GM18861 (cell line): Measurements from ENCODE around the gene MRPS7.
"Not testable (repeated sequence)": the region's sequence is repeated elsewhere in the genome, so short reads cannot be mapped to it uniquely, and the experiment has no call there.

ENCODE experiments used
- ATAC-seq: cut with Tn5 transposase; IDR thresholded peaks from one replicate; pipeline ENCODE4 v1.9.1; 2021; ENCODE audit not compliant: unreplicated experiment

MRPS7 gene

DNA sequence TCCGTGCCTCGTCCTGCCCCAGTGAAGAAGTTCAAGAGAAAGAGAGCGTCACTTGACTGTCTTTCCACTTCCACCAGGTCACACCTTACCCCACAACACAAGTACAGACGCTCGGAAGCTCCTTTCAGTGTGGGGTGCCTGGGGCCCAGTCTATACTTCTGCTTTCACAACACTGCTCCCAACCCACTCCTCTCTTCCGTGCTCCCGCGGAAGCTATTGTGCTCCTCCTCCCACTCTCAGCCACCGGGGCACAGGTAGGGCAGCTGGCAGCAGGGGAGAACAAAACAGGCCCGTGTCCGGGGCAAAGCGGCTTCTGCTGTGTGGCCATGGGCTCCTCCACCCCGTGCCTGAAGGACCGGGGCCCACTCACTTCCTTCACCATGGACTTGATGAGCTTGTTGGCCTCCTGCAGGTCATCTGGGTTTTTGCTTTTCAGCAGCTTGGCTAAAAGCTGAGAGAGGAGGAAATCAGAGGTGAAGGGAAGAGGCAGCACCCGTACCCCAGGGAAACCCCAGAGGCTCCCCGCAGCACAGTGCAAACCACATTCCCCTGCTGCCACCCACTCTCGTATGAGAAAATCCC lies 19.1 kb upstream of the MRPS7 start:
- ATAC-seq, result no peak

- ATAC-seq, result no peak
These were observed 17.4 kb upstream of the MRPS7 start for GRCh38 chr17:75244133-75244866.

- no peak for ATAC-seq
These were observed 16.7 kb upstream of the MRPS7 start for GRCh38 chr17:75245011-75245410.

- no peak for ATAC-seq
These were observed 15.3 kb upstream of the MRPS7 start for GRCh38 chr17:75246404-75246803.

DNA sequence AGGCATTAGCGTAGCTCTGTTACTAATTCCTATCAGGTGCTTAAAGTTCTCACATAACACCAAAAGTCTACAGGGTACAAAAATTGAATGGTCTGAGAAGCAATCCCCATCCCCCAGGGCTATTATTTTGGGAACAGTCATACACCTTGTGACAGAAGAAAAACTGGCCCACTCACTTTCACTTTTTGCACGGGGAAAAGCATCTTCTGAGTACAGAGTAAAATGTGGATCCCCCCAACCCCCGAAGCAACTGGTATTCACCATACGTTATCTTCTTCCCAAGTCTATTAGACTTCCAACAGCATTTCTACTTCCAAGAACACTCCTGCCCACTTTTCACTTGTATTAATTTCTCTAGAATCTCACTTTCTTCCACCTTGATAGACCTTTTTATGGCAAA lies 12.1 kb upstream of the MRPS7 start:
- peak; percentile 17 for ATAC-seq

GRCh38 chr17:75250009-75250471 lies 11.6 kb upstream of the MRPS7 start:
- ATAC-seq, result peak; percentile 81

DNA sequence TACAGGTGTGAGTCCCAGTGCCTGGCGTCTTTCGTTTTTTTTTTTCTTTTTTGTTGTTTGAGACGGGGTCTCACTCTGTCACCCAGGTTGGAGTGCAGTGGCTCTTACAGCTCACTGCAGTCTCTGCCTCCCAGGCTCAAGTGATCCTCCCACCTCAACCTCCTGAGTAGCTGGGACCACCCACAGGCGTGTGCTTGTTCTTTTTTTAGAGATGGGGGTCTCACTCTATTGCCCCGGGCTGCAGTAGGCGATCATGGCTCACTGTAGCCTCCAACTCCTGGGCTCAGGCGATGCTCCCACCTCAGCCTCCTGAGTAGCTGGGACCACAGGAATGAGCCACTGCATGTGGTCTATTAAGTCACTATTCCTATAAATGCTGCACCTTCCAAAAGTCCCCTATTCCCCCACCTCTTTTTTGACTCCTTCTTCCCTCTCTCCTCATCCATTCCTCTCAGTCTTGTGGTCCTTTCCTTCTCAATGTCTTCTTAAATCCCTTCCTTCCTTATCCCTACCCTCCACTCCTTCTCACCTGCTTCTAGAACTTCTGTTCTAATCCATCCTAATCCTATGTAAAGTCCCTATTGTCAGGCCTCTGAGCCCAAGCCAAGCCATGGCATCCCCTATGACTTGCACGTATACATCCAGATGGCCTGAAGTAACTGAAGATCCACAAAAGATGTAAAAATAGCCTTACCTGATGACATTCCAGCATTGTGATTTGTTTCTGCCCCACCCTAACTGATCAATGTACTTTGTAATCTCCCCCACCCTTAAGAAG lies 9.5 kb upstream of the MRPS7 start:
- no peak for ATAC-seq

DNA sequence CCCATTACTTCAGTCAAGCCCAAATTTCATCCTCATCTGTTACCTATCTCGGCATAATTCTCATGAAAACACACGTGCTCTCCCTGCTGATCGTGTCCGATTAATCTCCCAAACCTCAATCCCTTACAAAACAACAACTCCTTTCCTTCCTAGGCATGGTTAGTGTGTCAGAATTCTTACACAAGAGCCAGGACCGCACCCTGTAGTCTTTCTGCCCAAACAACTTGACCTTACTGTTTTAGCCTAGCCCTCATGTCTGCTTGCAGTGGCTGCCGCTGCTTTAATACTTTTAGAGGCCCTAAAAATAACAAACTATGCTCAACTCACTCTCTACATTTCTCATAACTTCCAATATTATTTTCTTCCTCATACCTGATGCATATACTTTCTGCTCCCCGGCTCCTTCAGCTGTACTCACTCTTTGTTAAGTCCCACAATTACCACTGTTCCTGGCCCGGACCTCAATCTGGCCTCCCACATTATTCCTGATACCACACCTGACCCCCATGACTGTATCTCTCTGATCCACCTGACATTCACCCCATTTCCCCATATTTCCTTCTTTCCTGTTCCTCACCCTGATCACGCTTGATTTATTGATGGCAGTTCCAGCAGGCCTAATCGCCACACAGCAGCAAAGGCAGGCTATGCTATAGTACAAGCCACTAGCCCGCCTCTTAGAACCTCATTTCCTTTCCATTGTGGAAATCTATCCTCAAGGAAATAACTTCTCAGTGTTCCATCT lies 5.6 kb upstream of the MRPS7 start:
- ATAC-seq, result not testable (repeated sequence)

GRCh38 chr17:75257228-75257627 lies 4.5 kb upstream of the MRPS7 start:
- ATAC-seq, result not testable (repeated sequence)

- peak; percentile 13 for ATAC-seq
These were observed 891 bp upstream of the MRPS7 start for GRCh38 chr17:75260641-75261335.

GRCh38 chr17:75262112-75262606 lies 480 bp downstream of the MRPS7 start:
- peak; percentile 11 for ATAC-seq

GRCh38 chr17:75263055-75263454 lies 1.4 kb downstream of the MRPS7 start:
- ATAC-seq, result no peak

DNA sequence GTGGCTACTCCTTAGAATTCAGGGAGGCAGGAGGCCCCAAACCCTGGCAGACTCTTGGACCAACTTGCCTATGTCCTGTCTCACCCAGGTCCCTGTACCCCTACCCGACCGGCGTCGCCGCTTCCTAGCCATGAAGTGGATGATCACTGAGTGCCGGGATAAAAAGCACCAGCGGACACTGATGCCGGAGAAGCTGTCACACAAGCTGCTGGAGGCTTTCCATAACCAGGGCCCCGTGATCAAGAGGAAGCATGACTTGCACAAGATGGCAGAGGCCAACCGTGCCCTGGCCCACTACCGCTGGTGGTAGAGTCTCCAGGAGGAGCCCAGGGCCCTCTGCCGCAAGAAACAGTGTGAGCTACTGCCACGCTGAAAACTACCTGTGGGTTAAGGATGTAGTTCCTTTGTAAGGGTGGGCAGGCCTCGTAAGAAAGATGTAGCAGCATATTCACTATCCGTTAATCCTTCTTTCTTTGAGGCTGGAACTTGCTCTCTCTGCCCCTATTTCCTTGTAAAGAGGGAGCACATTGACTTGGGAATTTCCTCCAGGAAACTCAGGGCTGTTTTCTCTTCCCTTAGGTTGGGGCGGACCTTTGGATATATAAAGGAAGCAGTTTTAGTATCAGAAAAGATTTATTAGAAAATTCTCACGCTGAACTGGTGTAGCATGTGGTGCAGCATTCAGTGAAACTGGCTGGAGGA lies 4.1 kb downstream of the MRPS7 start:
- ATAC-seq, result no peak

DNA sequence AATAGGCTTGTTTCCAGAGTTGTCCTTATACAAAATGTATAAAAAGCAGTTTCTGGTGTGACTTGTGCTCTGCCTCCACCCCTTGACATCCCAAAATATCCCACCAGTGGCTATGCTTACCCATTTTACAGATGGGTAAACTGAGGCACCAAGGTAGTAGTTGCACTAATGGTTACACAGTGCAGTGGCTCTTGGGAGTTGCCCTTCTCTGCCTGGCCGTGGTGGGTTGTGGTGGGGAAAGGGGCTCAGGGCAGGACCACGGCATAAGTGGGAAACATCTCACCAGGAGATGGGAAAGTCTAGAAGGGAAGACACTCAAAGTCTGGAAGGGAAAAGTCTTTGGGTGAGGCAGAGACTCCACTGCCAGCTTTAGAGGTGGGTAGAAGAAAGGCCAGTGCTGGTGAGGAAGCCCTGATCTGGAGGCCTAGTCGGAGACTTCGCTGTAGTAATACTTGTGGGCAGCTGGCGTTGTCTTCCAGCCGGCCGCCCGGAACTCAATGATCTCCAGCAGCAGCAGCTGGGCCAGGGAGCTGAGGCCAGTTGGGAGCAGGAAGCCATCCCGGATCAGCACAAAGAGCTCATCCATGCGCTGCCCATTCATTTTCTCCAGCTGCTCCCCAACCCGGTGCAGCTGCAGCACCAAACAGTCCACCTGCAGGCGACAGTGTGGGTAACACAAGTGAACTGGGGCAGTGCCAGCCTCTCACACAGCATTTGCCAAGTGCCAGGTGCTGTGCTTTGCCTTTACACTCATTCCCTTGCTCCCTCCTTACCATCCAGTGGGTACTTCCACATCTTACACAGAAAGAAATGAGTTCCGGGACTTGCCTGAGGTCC lies 4.9 kb downstream of the MRPS7 start:
- no peak for ATAC-seq

DNA sequence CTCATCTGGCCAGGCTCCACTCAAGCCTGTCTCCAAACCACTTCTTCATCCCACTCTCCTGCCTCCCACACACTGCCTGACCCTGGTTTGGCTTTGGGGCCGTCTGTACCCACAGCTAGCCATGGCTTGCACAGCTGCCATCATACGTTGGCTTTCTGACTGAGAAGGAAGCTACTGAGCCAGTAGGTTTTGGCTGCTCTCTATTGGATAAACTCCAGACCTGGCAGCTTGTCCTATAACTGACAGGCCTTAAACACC lies 5.4 kb downstream of the MRPS7 start:
- ATAC-seq, result no peak

DNA sequence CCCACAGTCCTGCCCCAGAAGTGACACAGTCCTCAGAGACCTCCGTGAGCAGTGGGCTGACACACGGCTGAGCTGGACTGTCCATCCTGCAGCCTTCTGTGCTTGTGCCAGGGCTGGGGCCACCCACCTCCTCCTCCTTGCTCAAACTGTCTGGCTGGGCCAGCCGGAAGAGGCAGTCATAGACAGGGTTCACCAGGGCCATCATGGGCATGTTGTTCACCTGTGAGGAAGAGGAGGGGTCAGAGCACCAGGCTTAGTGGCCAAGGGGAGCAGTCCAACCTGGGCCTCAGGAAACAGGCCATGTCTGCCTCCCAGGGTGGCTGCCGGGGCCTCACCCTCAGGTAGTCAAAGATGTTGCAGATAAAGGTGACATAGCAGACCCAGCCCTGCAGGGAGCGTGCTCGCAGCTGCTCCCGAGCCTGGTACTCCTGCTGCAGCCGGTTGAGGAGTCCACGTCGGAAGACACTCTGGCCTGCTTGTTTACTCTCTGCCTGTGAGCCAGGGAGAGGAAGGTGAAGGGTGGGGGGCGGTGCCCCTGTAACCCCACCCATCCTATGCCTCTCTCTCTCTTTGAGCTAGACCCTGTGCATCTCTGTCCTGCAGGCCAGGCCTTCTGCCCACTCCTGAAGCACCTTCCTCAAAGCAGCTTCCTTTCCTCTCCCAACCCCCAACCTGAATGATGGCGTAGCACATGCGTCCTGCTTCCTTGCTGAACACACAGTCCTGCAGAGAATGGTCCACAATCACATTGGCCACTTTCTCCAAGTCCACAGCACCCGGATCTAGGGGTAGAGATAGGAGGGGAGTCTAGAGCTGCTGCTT lies 5.9 kb downstream of the MRPS7 start:
- ATAC-seq, result no peak

DNA sequence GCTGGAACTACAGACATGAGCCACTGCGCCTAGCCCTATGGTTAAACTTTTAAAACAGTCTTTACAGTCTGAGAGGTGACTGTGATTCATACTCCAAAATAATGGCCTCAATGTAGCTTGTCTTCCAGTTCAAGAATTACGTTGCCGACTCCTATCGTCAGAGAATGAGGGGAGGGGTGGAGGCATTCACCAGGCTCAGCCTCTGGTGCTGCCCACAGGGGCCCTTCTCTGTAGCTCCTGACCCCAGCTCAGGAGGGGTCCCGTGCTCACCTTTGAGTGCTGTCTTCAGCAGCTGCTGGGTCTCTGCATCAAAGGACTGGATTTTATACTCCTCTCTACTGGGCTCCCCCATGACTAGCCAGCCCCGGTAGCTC lies 8.2 kb downstream of the MRPS7 start:
- ATAC-seq, result no peak

DNA sequence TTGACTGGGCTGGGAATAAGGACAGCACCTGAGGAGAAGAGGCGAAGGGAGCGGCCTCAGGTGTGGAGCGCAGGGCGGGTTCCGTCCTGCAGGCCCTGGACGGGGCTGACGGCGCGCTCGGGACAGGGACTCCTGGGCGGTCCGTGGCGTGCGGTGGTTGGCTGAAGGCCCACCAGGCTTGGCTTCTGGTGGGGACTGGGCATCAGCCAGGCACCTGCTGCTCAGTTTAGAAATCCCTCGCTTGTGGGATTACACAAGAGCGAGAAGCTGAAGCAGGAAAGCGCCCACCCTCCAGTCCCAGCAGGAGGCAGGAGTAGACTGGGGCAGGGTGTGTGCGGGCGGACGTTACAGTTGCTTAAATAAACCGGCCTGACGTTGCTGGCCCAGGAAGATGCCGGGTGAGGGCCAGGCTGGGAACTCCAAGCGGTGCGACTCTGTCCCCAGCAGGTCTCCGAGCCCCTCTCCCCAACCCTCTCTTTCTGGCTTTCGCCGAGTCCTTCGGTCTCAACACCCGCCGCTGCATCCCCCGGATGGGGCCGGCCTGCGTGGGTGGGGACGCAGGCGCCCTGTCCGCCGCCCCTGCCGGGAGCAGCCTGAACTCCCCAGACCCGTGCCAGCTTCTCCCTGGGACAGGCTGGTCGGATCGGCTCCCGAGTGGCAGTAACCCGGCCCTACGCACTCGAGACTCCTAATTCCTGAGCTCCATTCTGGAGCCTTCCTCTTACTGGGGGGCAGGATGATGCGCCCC lies 8.7 kb downstream of the MRPS7 start:
- ATAC-seq, result peak; percentile 19
